Pancreas (tissue), 10 donors: ENCODE results near the gene ZNF136. TPM values are rescaled to one million over a fixed set of nuclear protein-coding genes. Genes with fewer than 3 reads are reported as not detected.

ENCODE experiments used
- ATAC-seq, 4 donors: fragments of 200-7000 bp; cut with Tn5 transposase; one replicate each; pipeline versions ENCODE4 v1.8.0 to v1.9.1; 2020; ENCODE audit warnings: mild to moderate bottlenecking in 4 of 4, moderate library complexity in 4 of 4
- DNase-seq, 6 donors: peaks; one replicate each; pipeline ENCODE4 v3.0.0-alpha.2; 2020
- FAIRE-seq: peaks from 2 replicates; lab custom pipeline; 2012; peaks lifted over from hg19 to GRCh38; lab: Jason Lieb, UNC
- H3K27ac ChIP-seq, 4 donors: fragments of 200-600 bp; sonication (generic); 1 replicate in 3 of 4; 2 replicates in 1 of 4; pipeline versions ENCODE4 v1.5.0 to v1.8.0; 2020
- H3K27me3 ChIP-seq, 4 donors: fragments of 200-600 bp; one replicate each; pipeline ENCODE4 v1.8.0; 2021
- H3K36me3 ChIP-seq, 3 donors: fragments of 200-600 bp; sonication (generic) in 1 of 3; one replicate each; pipeline versions ENCODE4 v1.5.0 to v1.8.0; 2020 to 2021
- H3K4me1 ChIP-seq, 3 donors: fragments of 200-600 bp; one replicate each; pipeline ENCODE4 v1.8.0; 2021
- H3K4me3 ChIP-seq, 4 donors: fragments of 200-600 bp; sonication (generic) in 2 of 4; one replicate each; pipeline versions ENCODE4 v1.5.0 to v1.8.0; 2020 to 2021
- H3K9me3 ChIP-seq, 4 donors: fragments of 200-600 bp; one replicate each; pipeline ENCODE4 v1.8.0; 2021
- WGBS, 2 donors: extraction: QIAGEN DNeasy Blood & Tissue Kit; methylation state at CpG; one replicate each; pipeline ENCODE4 v1.1.7; 2013; 5-methylcytosine and 5-hydroxymethylcytosine counted together
- intact Hi-C, 3 donors: fragments of 100-400 bp; cut with DNase I; formaldehyde crosslinking; loops; one replicate each; pipeline versions ENCODE4 v1.11.1 to v1.14.2; 2022
- polyA plus RNA-seq, 2 donors: library from polyadenylated mRNA; stranded (reverse); fragments of 200-250 nt; gene quantifications; one replicate each; pipeline ENCODE4 v1.2.3, GENCODE V29; 2013
- total RNA-seq, 6 donors: library from RNA; stranded (reverse); fragmentation: NEBNext Ultra II Directional in 4 of 6; extraction: Animal tissue kit (Norgen Biotek cat#: 25700) in 4 of 6; gene quantifications; one replicate each; pipeline versions ENCODE4 v1.2.1 to v1.2.4, GENCODE V29; 2021 to 2023
- TF ChIP-seq, protein P1 (sequence below), 4 donors: fragments of 200-600 bp; sonication (generic) in 3 of 4; IDR thresholded peaks; one replicate each; pipeline versions ENCODE4 v1.5.0 to v1.8.0; 2021; ENCODE audit warnings: antibody characterized with exemption in 4 of 4
- donor health status: healthy with polysubstance abuse.
- donor health status: DM: no; HTN: no; CAD: no; lungs with moderate emphysema.
- donor health status: DM: no; HTN: no; CAD: no.
- donor health status: control.
- donor health status: control.
- donor health status: Bipolar disorder and iron deficiency.
- donor health status: DM: yes; HTN: yes; CAD: no.
- donor health status: DM: no; HTN: no; CAD: no.
- donor health status: DM: no; HTN: no; CAD: no.
- donor health status: DM: yes; HTN: yes; CAD: no.

ZNF136 gene
- total and polyA plus RNA-seq, 8 donors: 2.0 to 5.8 (median 4.5) TPM

DNA sequence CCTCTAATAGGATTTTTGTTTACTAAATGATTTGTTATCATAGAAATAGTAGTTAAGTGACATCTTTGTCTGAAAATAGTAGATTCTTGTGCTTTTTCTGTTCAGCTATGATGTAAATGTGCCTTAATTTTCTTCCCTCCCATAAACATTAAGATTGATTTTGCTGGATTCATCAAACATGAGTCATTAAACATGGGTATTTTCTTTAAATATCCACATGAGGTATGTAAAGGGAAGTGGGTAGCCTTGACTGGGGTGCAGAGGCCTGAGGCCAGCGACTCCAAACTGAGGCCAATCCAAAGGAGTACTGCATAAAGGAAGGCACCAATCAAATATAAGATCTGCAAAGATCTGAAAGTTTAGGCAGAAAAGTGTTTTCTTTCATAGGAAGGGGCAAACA, 3.7 kb downstream of the ZNF136 start:
- intact Hi-C loops: no loop called here
- 92 to 93% methylated on average over 1 of the region's 1 CpG for whole genome bisulfite sequencing, 2 donors
- DNase-seq (no peak), FAIRE-seq (no peak), ATAC-seq (no peak)
- H3K36me3 ChIP-seq: no peaks in the 10 kb centered on the region
- H3K9me3 ChIP-seq: no peaks in the 10 kb centered on the region
- no peaks in the 10 kb centered on the region for H3K27me3 ChIP-seq
- TF ChIP-seq, protein P1, sequence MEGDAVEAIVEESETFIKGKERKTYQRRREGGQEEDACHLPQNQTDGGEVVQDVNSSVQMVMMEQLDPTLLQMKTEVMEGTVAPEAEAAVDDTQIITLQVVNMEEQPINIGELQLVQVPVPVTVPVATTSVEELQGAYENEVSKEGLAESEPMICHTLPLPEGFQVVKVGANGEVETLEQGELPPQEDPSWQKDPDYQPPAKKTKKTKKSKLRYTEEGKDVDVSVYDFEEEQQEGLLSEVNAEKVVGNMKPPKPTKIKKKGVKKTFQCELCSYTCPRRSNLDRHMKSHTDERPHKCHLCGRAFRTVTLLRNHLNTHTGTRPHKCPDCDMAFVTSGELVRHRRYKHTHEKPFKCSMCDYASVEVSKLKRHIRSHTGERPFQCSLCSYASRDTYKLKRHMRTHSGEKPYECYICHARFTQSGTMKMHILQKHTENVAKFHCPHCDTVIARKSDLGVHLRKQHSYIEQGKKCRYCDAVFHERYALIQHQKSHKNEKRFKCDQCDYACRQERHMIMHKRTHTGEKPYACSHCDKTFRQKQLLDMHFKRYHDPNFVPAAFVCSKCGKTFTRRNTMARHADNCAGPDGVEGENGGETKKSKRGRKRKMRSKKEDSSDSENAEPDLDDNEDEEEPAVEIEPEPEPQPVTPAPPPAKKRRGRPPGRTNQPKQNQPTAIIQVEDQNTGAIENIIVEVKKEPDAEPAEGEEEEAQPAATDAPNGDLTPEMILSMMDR (IDR thresholded peaks at IDR 0.05): no peak
- H3K4me3 ChIP-seq: no peak overlapping the region
- H3K27ac ChIP-seq: no peak overlapping the region
- peaks cover 4 to 19% (median 6%) of the 10 kb centered on the region in 3 donors for H3K4me1 ChIP-seq

DNA sequence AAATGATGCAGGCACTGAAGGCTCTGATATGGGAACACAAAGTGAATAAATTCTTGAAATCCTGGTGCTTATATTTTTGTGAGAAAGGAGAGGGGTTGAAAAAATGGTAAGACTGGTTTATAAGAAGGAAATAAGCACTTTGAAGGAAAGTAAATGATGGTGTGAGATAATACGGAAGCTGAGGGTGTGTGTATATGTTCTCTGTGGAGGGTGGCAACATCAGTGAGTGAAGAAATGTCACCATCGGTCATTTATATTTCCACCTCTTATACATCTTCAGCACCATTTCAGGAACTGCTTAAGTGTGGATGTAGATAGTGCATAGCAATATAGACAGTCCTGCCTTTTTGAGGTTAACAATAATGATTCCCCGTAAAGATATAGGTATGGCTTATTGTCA, 17.5 kb downstream of the ZNF136 start:
- H3K4me1 ChIP-seq: no peaks in the 10 kb centered on the region
- FAIRE-seq: no peak
- no peak overlapping the region for H3K27ac ChIP-seq
- no peak overlapping the region for H3K4me3 ChIP-seq
- peaks cover 0 to 3% (median 0%) of the 10 kb centered on the region in 3 donors for H3K36me3 ChIP-seq
- no peaks in the 10 kb centered on the region for H3K27me3 ChIP-seq
- intact Hi-C loops: no loop called here
- WGBS, 2 donors: 97 to 100% methylated on average over 3 of the region's 3 CpGs
- DNase-seq: no peak
- no peaks in the 10 kb centered on the region for H3K9me3 ChIP-seq
- no peak for ATAC-seq
- TF ChIP-seq, protein P1 (IDR thresholded peaks at IDR 0.05): no peak

- peaks cover 12 to 37% (median 20%) of the 10 kb centered on the region in 3 donors for H3K36me3 ChIP-seq
- no peaks in the 10 kb centered on the region for H3K4me1 ChIP-seq
- H3K27ac ChIP-seq: no peak overlapping the region
- FAIRE-seq: no peak
- H3K9me3 ChIP-seq: peaks cover 0 to 6% (median 0%) of the 10 kb centered on the region in 4 donors
- WGBS, 2 donors: 97 to 99% methylated on average over 6 of the region's 6 CpGs
- H3K4me3 ChIP-seq: no peak overlapping the region
- intact Hi-C loops: no loop called here
- ATAC-seq: no peak
- DNase-seq: no peak
- TF ChIP-seq, protein P1 (IDR thresholded peaks at IDR 0.05): no peak
- no peaks in the 10 kb centered on the region for H3K27me3 ChIP-seq
Observed at GRCh38 chr19:12187625-12188024, 24.7 kb downstream of the ZNF136 start.

DNA sequence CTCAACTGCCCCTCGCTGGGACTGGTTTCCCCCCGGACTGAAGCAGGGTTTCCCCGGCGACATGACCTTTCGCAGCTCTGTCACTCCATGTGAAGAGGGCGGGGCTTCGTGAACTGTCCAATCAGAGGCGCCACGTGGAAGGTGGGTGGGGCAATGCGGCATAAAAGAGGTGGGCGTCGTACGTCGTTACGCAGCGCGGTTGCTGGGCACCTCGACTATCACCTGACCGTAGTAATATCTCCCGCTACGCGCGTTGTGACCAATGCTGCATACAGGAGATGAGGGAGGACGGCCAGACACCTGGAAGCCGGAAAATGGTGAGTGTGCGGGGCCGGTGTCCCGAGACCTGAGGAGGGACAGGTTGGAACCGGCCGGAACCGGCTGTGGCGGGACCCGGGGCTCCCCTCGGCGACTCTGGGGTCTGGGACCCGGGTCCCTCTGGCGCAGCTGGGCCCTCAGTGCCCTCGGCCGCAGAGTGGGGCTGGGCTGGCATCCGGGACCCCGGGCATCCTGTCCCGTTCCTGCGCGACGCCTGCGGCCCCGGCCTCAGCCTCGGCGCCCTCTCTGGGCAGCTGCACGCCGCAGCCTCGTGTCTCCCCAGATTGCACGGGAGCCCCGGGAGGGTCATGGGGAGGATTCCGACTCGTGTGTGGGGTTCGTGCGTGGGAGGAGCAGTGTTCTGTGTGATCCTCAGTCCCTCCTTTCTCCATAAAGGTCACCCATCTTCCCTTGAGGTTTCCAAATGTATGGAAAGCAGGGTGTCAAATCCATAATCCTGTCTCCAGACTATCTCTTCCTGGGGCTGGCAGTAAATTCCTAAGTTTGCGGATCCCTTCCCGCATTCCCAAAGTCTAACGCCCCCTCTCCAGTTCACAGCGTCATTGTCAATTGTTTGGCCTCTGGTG, 32.2 kb downstream of the ZNF136 start:
- ATAC-seq (peak; percentile 99), DNase-seq (peak; percentile 92 to 97 (median 94)), FAIRE-seq (no peak)
- WGBS, 2 donors: 0 to 1% methylated on average over 61 to 62 of the region's 62 CpGs
- Histone ChIP-seq H3K9me3 (no peaks in the 10 kb centered on the region), H3K4me3 (peak overlapping the region; percentile 64 to 89 (median 71)), H3K27ac (peak overlapping the region; percentile 80 to 91 (median 86)), H3K36me3 (no peaks in the 10 kb centered on the region), H3K4me1 (peaks cover 0 to 4% (median 3%) of the 10 kb centered on the region in 3 donors), H3K27me3 (no peaks in the 10 kb centered on the region)
- TF ChIP-seq, protein P1 (IDR thresholded peaks at IDR 0.05): no peak
- intact Hi-C loops: no loop called here

GRCh38 chr19:12198136-12198535, 35.2 kb downstream of the ZNF136 start:
- Histone ChIP-seq H3K4me3 (no peak overlapping the region), H3K27me3 (no peaks in the 10 kb centered on the region), H3K4me1 (peaks cover 0 to 4% (median 3%) of the 10 kb centered on the region in 3 donors), H3K36me3 (no peaks in the 10 kb centered on the region), H3K27ac (no peak overlapping the region), H3K9me3 (no peaks in the 10 kb centered on the region)
- FAIRE-seq (no peak), DNase-seq (no peak), ATAC-seq (no peak)
- TF ChIP-seq, protein P1 (IDR thresholded peaks at IDR 0.05): no peak
- intact Hi-C loops: no loop called here
